NCI-H2107 (cell line): Measurements from ENCODE around the gene ASNS.
"Not testable (repeated sequence)": the region's sequence is repeated elsewhere in the genome, so short reads cannot be mapped to it uniquely, and the experiment has no call there.

Source experiments
- DNase-seq: peaks from one replicate; lab custom pipeline; 2025; lab: John Stamatoyannopoulos, UW

ASNS gene

GRCh38 chr7:97872025-97872669 is at the start of gene ASNS:
Gene ASNS, minus strand, starts transcription at chr7:97872408. Its CDS starts 3,252 bp downstream, at chr7:97869156.
- peak; percentile 91 for DNase-seq

GRCh38 chr7:97921254-97921653 is 49.0 kb upstream of the ASNS start:
- not testable (repeated sequence) for DNase-seq

DNA sequence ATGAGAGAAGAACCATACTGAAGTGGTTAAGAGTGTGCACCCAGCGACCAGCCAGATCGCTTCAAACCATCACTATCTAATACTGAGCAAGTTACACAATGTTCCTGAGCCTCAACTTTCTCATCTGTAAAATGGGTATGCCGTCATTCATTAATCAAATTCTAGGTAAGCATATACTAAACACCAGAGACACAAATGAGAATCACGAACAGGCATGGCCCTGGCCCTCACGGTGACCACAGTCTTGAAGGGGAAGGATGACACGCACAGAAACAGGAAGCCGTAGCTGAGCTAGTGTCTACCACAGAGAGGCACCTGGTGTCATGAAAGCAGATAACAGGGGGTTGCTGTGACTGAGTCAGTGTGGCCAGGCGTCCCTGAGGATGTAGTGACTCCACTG is 43.1 kb upstream of the ASNS start:
- not testable (repeated sequence) for DNase-seq

GRCh38 chr7:97912294-97912693 is 40.1 kb upstream of the ASNS start:
- not testable (repeated sequence) for DNase-seq

- DNase-seq: not testable (repeated sequence)
Observed at GRCh38 chr7:97896893-97897292, 24.7 kb upstream of the ASNS start.

GRCh38 chr7:97891721-97892120 is 19.5 kb upstream of the ASNS start:
- not testable (repeated sequence) for DNase-seq

GRCh38 chr7:97879527-97879926 is 7.3 kb upstream of the ASNS start:
- DNase-seq: not testable (repeated sequence)

GRCh38 chr7:97874894-97875293 is 2.7 kb upstream of the ASNS start:
- not testable (repeated sequence) for DNase-seq

- no peak for DNase-seq
Observed at GRCh38 chr7:97873606-97874005, 1.4 kb upstream of the ASNS start.

DNA sequence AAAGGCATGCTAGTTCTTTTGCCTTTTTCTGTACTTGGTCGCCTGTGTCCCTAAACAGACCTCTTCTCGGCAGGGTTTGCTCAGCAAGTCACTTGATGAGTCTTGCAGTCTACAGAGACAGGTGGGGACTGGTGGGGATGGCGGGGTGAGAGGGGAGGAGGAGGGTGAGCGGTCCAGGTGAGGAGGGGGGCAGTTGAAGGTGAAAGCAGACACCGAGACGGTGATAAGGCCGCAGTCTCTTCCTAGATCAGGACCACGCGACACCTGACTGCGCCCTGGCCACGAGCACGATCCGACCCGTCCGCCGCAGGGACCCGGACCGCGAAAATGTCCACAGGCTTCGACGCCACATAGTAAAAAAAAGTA is 566 bp downstream of the ASNS start:
- peak; percentile 4 for DNase-seq

DNA sequence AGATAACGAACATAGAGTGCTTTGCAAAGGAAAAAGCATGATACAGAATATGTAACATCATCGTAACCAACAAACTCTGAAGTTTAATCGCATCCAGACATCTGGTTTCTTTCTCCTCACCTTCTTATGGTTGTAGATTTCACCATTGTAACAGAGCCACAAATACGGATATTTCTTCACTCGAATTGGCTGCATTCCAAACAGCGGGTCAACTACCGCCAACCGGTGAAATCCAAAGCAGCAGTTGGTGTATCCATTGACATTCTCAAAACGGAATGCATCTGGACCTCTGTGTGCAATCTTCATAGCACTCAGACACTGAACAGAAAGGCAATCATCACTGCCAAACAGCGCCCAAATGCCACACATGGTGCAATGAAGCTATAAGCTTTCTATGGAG is 3.4 kb downstream of the ASNS start:
- DNase-seq: no peak

DNA sequence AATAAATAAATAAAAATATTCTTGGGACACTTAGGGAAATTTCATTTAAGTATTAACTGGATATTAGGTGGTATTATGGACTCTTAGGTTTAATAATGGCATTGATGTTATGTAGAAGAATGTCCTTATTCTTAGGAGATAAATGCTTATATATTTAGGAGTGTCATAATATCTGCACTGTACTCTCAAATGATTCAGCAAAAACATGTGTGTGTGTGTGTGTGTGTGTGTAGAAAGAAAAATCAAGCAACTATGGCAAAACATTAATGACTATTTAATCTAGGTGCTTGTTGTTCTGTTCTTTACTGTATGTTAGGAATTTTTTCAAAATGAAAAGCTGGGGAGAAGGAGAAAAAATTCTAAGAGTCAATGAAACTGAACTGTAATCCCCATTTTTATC is 3.9 kb downstream of the ASNS start:
- no peak for DNase-seq

- DNase-seq: no peak
Observed at GRCh38 chr7:97865104-97865503, 7.1 kb downstream of the ASNS start.

- DNase-seq: no peak
Observed at GRCh38 chr7:97859606-97860204, 12.5 kb downstream of the ASNS start.

DNA sequence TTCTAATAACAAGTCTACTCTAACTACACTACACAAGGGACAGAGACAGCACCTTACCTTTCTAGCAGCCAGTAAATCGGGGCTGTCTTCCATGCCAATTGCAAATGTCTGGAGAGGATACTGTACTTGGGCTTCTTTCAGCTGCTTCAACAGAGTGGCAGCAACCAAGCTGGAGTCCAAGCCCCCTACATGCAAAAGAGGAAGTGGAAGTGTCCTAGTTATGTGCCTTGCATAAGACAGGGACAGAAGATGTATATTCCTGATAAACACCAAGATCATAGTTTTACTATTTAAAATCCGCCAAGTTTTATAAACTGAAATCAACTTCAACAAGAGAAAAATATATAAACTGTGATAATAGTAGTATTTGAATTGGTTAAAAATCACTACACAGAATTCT is 14.0 kb downstream of the ASNS start:
- DNase-seq: no peak

DNA sequence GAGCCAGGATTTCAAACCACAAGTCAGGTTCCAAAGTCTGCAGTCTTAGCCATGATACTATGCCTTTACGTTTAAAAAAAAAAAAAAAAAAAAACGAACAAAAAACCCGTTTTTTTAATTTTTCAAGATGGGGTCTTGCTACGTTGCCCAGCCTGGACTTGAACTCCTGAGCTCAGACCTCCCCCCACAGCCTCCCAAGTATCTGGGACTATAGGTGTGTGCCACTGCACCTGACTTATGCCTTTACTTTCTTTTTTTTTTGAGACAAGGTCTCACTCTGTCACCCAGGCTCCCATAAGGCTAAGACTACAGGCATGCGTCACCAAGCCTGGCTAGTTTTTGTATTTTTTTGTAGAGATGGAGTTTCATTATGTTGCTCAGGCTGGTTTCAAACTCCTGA is 14.7 kb downstream of the ASNS start:
- DNase-seq: no peak

- DNase-seq: no peak
Observed at GRCh38 chr7:97851683-97852082, 20.5 kb downstream of the ASNS start.

DNA sequence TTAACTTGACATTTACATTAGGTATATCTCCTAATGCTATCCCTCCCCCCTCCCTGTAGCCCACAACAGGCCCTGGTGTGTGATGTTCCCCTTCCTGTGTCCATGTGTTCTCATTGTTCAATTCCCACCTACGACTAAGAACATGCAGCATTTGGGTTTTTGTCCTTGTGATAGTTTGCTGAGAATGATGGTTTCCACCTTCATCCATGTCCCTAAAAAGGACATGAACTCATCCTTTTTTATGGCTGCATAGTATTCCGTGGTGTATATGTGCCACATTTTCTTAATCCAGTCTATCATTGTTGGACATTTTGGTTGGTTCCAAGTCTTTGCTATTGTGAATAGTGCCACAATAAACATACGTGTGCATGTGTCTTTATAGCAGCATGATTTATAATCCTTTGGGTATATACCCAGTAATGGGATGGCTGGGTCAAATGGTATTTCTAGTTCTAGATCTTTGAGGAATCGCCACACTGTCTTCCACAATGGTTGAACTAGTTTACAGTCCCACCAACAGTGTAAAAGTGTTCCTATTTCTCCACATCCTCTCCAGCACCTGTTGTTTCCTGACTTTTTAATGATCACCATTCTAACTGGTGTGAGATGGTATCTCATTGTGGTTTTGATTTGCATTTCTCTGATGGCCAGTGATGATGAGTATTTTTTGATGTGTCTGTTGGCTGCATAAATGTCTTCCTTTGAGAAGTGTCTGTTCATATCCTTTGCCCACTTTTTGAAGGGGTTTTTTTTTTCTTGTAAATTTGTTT is 21.8 kb downstream of the ASNS start:
- DNase-seq: not testable (repeated sequence)

DNA sequence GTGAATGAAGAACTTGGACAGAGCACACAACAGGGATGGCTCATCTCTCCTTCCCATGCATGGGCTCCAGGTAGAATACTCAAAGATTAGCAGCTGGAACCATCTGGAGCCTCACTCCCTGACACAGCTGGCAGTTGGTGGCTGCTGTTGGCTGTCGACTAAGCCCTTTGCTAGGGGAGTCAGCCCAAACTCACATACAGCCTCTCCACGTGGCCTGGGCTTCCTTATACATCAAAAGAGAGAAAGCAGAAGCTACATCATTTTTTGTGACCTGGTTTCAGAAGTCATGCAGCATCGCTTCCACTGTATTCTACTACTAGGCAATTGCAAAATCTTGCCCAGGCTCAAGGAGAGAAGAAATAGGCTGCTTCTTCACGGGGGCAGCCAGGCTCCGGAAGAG is 24.4 kb downstream of the ASNS start:
- no peak for DNase-seq

GRCh38 chr7:97846945-97847344 is 25.3 kb downstream of the ASNS start:
- DNase-seq: no peak

DNA sequence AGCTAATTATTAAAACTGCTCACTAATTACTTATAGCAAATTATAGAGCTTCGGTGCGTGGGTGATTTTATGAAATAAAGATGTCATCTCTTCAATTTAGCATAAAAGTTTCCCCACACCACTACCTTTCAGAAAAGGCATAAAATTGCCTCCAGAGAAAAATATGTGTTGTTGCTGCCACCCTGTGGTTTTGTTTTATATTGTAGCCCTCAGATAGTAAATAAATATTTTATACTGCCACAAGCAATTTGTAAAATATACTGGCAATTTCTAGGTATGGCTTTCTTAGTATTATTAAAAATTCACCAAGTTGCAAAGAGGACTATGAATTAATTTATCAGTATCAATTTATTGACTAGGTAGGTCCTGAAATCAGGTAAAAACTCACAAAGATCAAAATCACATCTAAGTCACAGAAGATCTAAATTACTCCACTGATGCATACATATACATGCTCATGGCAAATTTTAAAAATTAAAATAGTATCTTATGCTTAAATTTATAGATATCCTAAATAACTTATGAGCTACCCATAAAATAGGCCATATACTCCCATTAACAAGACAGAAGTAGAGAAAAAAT is 26.5 kb downstream of the ASNS start:
- no peak for DNase-seq

GRCh38 chr7:97844036-97844435 is 28.2 kb downstream of the ASNS start:
- no peak for DNase-seq

DNA sequence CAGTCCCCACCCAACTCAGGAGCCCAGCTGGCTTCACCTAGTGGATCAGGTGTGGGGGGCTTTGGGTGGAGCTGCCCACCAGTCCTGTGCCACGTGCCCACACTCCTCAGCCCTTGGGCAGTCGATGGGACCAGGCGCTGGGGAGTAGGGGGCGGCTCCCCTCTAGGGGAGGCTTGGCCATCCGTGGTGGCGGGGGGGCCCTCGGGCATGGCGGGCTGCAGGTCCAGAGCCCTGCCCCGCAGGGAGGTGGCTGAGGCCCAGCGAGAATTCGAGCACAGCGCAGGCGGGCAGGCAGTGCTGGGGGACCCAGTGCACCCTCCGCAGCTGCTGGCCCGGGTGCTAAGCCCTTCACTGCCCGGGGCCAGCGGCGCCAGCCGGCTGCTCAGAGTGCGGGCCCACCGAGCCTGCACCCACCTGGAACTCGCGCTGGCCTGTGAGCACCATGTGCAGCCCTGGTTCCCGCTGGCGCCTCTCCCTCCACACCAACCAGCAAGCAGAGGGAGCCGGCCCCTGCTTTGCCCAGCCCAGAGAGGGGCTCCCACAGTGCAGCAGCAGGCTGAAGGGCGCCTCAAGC is 29.3 kb downstream of the ASNS start:
- no peak for DNase-seq
